Activated naive CD4-positive, alpha-beta T cell treated with anti-CD3 and anti-CD28 coated beads, Interleukin-2, amount 50 U/mL, for 24 hours (primary cell): Measurements from ENCODE around the gene BSN.
"Not testable (repeated sequence)": the region's sequence is repeated elsewhere in the genome, so short reads cannot be mapped to it uniquely, and the experiment has no call there.

ENCODE experiments used
- H3K27ac Mint-ChIP-seq: one replicate; pipeline ENCODE4 v1.8.0; 2021; ENCODE audit warnings: mild to moderate bottlenecking, mixed read lengths
- H3K27me3 Mint-ChIP-seq: one replicate; pipeline ENCODE4 v1.8.0; 2021; ENCODE audit warnings: mixed read lengths
- H3K36me3 Mint-ChIP-seq: one replicate; pipeline ENCODE4 v1.8.0; 2021; ENCODE audit warnings: mixed read lengths
- H3K4me1 Mint-ChIP-seq: one replicate; pipeline ENCODE4 v1.8.0; 2021; ENCODE audit warnings: mixed read lengths
- H3K4me3 Mint-ChIP-seq: one replicate; pipeline ENCODE4 v1.8.0; 2021; ENCODE audit warnings: mild to moderate bottlenecking, mixed read lengths
- H3K9me3 Mint-ChIP-seq: one replicate; pipeline ENCODE4 v1.8.0; 2021; ENCODE audit warnings: mixed read lengths

The BSN gene

GRCh38 chr3:49675912-49676311 lies 121.6 kb downstream of the BSN start:
- Mint-ChIP-seq H3K36me3 (peaks cover 10% of the 10 kb centered on the region), H3K4me3 (peak overlapping the region; percentile 23), H3K9me3 (no peaks in the 10 kb centered on the region), H3K27ac (no peak overlapping the region), H3K27me3 (no peaks in the 10 kb centered on the region), H3K4me1 (peaks cover 38% of the 10 kb centered on the region)

- Mint-ChIP-seq H3K9me3 (no peaks in the 10 kb centered on the region), H3K27me3 (no peaks in the 10 kb centered on the region), H3K36me3 (peaks cover 10% of the 10 kb centered on the region), H3K4me1 (peaks cover 20% of the 10 kb centered on the region), H3K27ac (no peak overlapping the region), H3K4me3 (no peak overlapping the region)
These were observed 126.4 kb downstream of the BSN start for GRCh38 chr3:49680493-49681231.

GRCh38 chr3:49681232-49681522 lies 126.9 kb downstream of the BSN start:
- Mint-ChIP-seq H3K4me1 (peaks cover 15% of the 10 kb centered on the region), H3K27ac (no peak overlapping the region), H3K27me3 (no peaks in the 10 kb centered on the region), H3K4me3 (no peak overlapping the region), H3K36me3 (peaks cover 9% of the 10 kb centered on the region), H3K9me3 (no peaks in the 10 kb centered on the region)

- Mint-ChIP-seq H3K9me3 (no peaks in the 10 kb centered on the region), H3K36me3 (peaks cover 8% of the 10 kb centered on the region), H3K4me3 (no peak overlapping the region), H3K27me3 (no peaks in the 10 kb centered on the region), H3K4me1 (peaks cover 13% of the 10 kb centered on the region), H3K27ac (no peak overlapping the region)
These were observed 127.3 kb downstream of the BSN start for GRCh38 chr3:49681543-49681942.

GRCh38 chr3:49683162-49683561 lies 128.9 kb downstream of the BSN start:
- Mint-ChIP-seq H3K27ac (no peak overlapping the region), H3K27me3 (no peaks in the 10 kb centered on the region), H3K4me1 (peaks cover 11% of the 10 kb centered on the region), H3K36me3 (peaks cover 7% of the 10 kb centered on the region), H3K9me3 (no peaks in the 10 kb centered on the region), H3K4me3 (no peak overlapping the region)

- not testable (repeated sequence) for H3K27me3 Mint-ChIP-seq, H3K9me3 Mint-ChIP-seq, H3K36me3 Mint-ChIP-seq, H3K4me3 Mint-ChIP-seq, H3K27ac Mint-ChIP-seq
- peaks cover 15% of the 10 kb centered on the region for H3K4me1 Mint-ChIP-seq
These were observed 130.2 kb downstream of the BSN start for GRCh38 chr3:49684453-49684852.

- not testable (repeated sequence) for H3K27ac Mint-ChIP-seq
These were observed 130.8 kb downstream of the BSN start for GRCh38 chr3:49685103-49685502.

GRCh38 chr3:49685846-49686245 lies 131.6 kb downstream of the BSN start:
- H3K27ac Mint-ChIP-seq, H3K4me3 Mint-ChIP-seq, H3K36me3 Mint-ChIP-seq, H3K9me3 Mint-ChIP-seq, H3K27me3 Mint-ChIP-seq: not testable (repeated sequence)
- H3K4me1 Mint-ChIP-seq: peaks cover 28% of the 10 kb centered on the region

More at GRCh38 chr3:49685103-49685502, 130.8 kb downstream of the BSN start:
- H3K4me3 Mint-ChIP-seq: peak overlapping the region; percentile 52
- H3K27me3 Mint-ChIP-seq, H3K36me3 Mint-ChIP-seq, H3K9me3 Mint-ChIP-seq: not testable (repeated sequence)
- H3K4me1 Mint-ChIP-seq: peaks cover 20% of the 10 kb centered on the region

GRCh38 chr3:49686346-49686745 lies 132.1 kb downstream of the BSN start:
- H3K4me1 Mint-ChIP-seq: peaks cover 32% of the 10 kb centered on the region
- H3K36me3 Mint-ChIP-seq, H3K27ac Mint-ChIP-seq, H3K27me3 Mint-ChIP-seq, H3K9me3 Mint-ChIP-seq: not testable (repeated sequence)
- peak overlapping the region; percentile 60 for H3K4me3 Mint-ChIP-seq

- H3K27ac Mint-ChIP-seq, H3K9me3 Mint-ChIP-seq, H3K27me3 Mint-ChIP-seq, H3K36me3 Mint-ChIP-seq: not testable (repeated sequence)
- H3K4me1 Mint-ChIP-seq: peaks cover 32% of the 10 kb centered on the region
- H3K4me3 Mint-ChIP-seq: peak overlapping the region; percentile 57
These were observed 132.6 kb downstream of the BSN start for GRCh38 chr3:49686769-49687423.

- not testable (repeated sequence) for H3K27me3 Mint-ChIP-seq, H3K36me3 Mint-ChIP-seq, H3K27ac Mint-ChIP-seq, H3K9me3 Mint-ChIP-seq
- Mint-ChIP-seq H3K4me1 (peaks cover 33% of the 10 kb centered on the region), H3K4me3 (peak overlapping the region; percentile 57)
These were observed 133.1 kb downstream of the BSN start for GRCh38 chr3:49687424-49687795.

GRCh38 chr3:49688338-49689045 lies 134.2 kb downstream of the BSN start:
- Mint-ChIP-seq H3K4me1 (peaks cover 37% of the 10 kb centered on the region), H3K4me3 (peak overlapping the region; percentile 97), H3K27ac (peak overlapping the region; percentile 94)
- H3K27me3 Mint-ChIP-seq, H3K36me3 Mint-ChIP-seq, H3K9me3 Mint-ChIP-seq: not testable (repeated sequence)

GRCh38 chr3:49689046-49689907 lies 135.0 kb downstream of the BSN start, which contains the start of the genes MST1 and RNF123:
Gene MST1 (minus strand): TSS chr3:49689474. CDS start chr3:49688691, 783 bp downstream.
Gene RNF123 (plus strand): TSS chr3:49689557. CDS start chr3:49691166, 1,609 bp downstream.
- no peaks in the 10 kb centered on the region for H3K9me3 Mint-ChIP-seq
- no peaks in the 10 kb centered on the region for H3K36me3 Mint-ChIP-seq
- peak within 1 kb of the TSS; percentile 94 for H3K27ac Mint-ChIP-seq
- no peaks in the 10 kb centered on the region for H3K27me3 Mint-ChIP-seq
- H3K4me3 Mint-ChIP-seq: peak within 1 kb of the TSS; percentile 97
- H3K4me1 Mint-ChIP-seq: peaks cover 45% of the 10 kb centered on the region

- Mint-ChIP-seq H3K4me3 (peak overlapping the region; percentile 97), H3K4me1 (peaks cover 46% of the 10 kb centered on the region), H3K27ac (peak overlapping the region; percentile 94)
- not testable (repeated sequence) for H3K27me3 Mint-ChIP-seq, H3K9me3 Mint-ChIP-seq, H3K36me3 Mint-ChIP-seq
These were observed 135.8 kb downstream of the BSN start for GRCh38 chr3:49689908-49690624.

GRCh38 chr3:49690856-49691255 lies 136.6 kb downstream of the BSN start:
- not testable (repeated sequence) for H3K9me3 Mint-ChIP-seq, H3K27me3 Mint-ChIP-seq, H3K36me3 Mint-ChIP-seq, H3K27ac Mint-ChIP-seq
- peak overlapping the region; percentile 97 for H3K4me3 Mint-ChIP-seq
- peaks cover 41% of the 10 kb centered on the region for H3K4me1 Mint-ChIP-seq
